Ramos (cell line): ENCODE data around the gene ZNF277.

ENCODE experiments used
- in situ Hi-C: fragments of 300-500 bp; cut with MboI; formaldehyde crosslinking; loops from one replicate; pipeline ENCODE4 v1.14.3; 2022; ENCODE audit warnings: low sequenced_read_pairs; ENCODE audit not compliant: unreplicated experiment

The ZNF277 gene

GRCh38 chr7:112206238-112206990, at the start of gene ZNF277, which contains the start of gene DOCK4:
ZNF277 (plus strand) TSS chr7:112206695; CDS start chr7:112206717, 22 bp downstream.
DOCK4 (minus strand) TSS chr7:112206399; CDS start chr7:112206138, 261 bp downstream.
- in situ Hi-C loops: loop anchor here (10.0 kb wide), 1 partner anchor 248 kb away; the partner anchor contains the start of gene IFRD1

- in situ Hi-C loops: no loop called here
Observed at GRCh38 chr7:112157072-112157471, 49.4 kb upstream of the ZNF277 start.

GRCh38 chr7:112159351-112159750, 47.1 kb upstream of the ZNF277 start:
- in situ Hi-C loops: no loop called here

GRCh38 chr7:112160130-112160770, 46.2 kb upstream of the ZNF277 start:
- in situ Hi-C loops: no loop called here

- in situ Hi-C loops: no loop called here
Observed at GRCh38 chr7:112160771-112161150, 45.7 kb upstream of the ZNF277 start.

- in situ Hi-C loops: no loop called here
Observed at GRCh38 chr7:112161253-112162141, 45.0 kb upstream of the ZNF277 start.

GRCh38 chr7:112162142-112162766, 44.2 kb upstream of the ZNF277 start:
- in situ Hi-C loops: no loop called here

GRCh38 chr7:112162784-112163506, 43.5 kb upstream of the ZNF277 start:
- in situ Hi-C loops: no loop called here

GRCh38 chr7:112167147-112167546, 39.3 kb upstream of the ZNF277 start:
- in situ Hi-C loops: no loop called here

GRCh38 chr7:112168915-112169314, 37.6 kb upstream of the ZNF277 start:
- in situ Hi-C loops: no loop called here

- in situ Hi-C loops: no loop called here
Observed at GRCh38 chr7:112171673-112172072, 34.8 kb upstream of the ZNF277 start.

- in situ Hi-C loops: no loop called here
Observed at GRCh38 chr7:112172870-112173567, 33.5 kb upstream of the ZNF277 start.

- in situ Hi-C loops: no loop called here
Observed at GRCh38 chr7:112173568-112173905, 33.0 kb upstream of the ZNF277 start.

GRCh38 chr7:112174192-112174591, 32.3 kb upstream of the ZNF277 start:
- in situ Hi-C loops: no loop called here

- in situ Hi-C loops: no loop called here
Observed at GRCh38 chr7:112176241-112176640, 30.3 kb upstream of the ZNF277 start.

- in situ Hi-C loops: no loop called here
Observed at GRCh38 chr7:112176693-112177415, 29.6 kb upstream of the ZNF277 start.

GRCh38 chr7:112180223-112180622, 26.3 kb upstream of the ZNF277 start:
- in situ Hi-C loops: no loop called here

- in situ Hi-C loops: no loop called here
Observed at GRCh38 chr7:112182749-112183148, 23.7 kb upstream of the ZNF277 start.
